Retina (tissue), 1 donor: Measurements from ENCODE around the gene FHIT.

ENCODE experiments used
- DNase-seq: peaks from one replicate; pipeline ENCODE4 v3.0.0-alpha.2; 2016

The FHIT gene

GRCh38 chr3:60309539-60310268, 941.5 kb downstream of the FHIT start:
- no peak for DNase-seq

- no peak for DNase-seq
Observed at GRCh38 chr3:60308808-60309207, 942.4 kb downstream of the FHIT start.

- no peak for DNase-seq
Observed at GRCh38 chr3:60307562-60308199, 943.6 kb downstream of the FHIT start.

GRCh38 chr3:60304112-60304511, 947.1 kb downstream of the FHIT start:
- DNase-seq, result no peak

GRCh38 chr3:60303160-60303559, 948.1 kb downstream of the FHIT start:
- no peak for DNase-seq

GRCh38 chr3:60301142-60301541, 950.1 kb downstream of the FHIT start:
- no peak for DNase-seq

GRCh38 chr3:60298141-60298540, 953.1 kb downstream of the FHIT start:
- DNase-seq, result no peak

- no peak for DNase-seq
Observed at GRCh38 chr3:60294181-60294580, 957.1 kb downstream of the FHIT start.

- DNase-seq, result no peak
Observed at GRCh38 chr3:60291115-60291514, 960.1 kb downstream of the FHIT start.

GRCh38 chr3:60290122-60290492, 961.1 kb downstream of the FHIT start:
- no peak for DNase-seq

GRCh38 chr3:60289341-60290121, 961.7 kb downstream of the FHIT start:
- peak; percentile 35 for DNase-seq

- DNase-seq, result peak; percentile 3
Observed at GRCh38 chr3:60282866-60283265, 968.4 kb downstream of the FHIT start.

- DNase-seq, result no peak
Observed at GRCh38 chr3:60281970-60282369, 969.3 kb downstream of the FHIT start.

GRCh38 chr3:60277361-60277800, 973.9 kb downstream of the FHIT start:
- no peak for DNase-seq

- DNase-seq, result no peak
Observed at GRCh38 chr3:60276615-60277014, 974.6 kb downstream of the FHIT start.

GRCh38 chr3:60274646-60275045, 976.6 kb downstream of the FHIT start:
- no peak for DNase-seq

- no peak for DNase-seq
Observed at GRCh38 chr3:60274098-60274497, 977.2 kb downstream of the FHIT start.

GRCh38 chr3:60269829-60270266, 981.4 kb downstream of the FHIT start:
- no peak for DNase-seq

- DNase-seq, result no peak
Observed at GRCh38 chr3:60269377-60269776, 981.9 kb downstream of the FHIT start.

GRCh38 chr3:60268123-60268522, 983.1 kb downstream of the FHIT start:
- no peak for DNase-seq

GRCh38 chr3:60266444-60266843, 984.8 kb downstream of the FHIT start:
- no peak for DNase-seq

GRCh38 chr3:60263191-60263590, 988.1 kb downstream of the FHIT start:
- no peak for DNase-seq

GRCh38 chr3:60262546-60262945, 988.7 kb downstream of the FHIT start:
- DNase-seq, result no peak

- no peak for DNase-seq
Observed at GRCh38 chr3:60260546-60260945, 990.7 kb downstream of the FHIT start.
